Heart right ventricle (tissue), 12 donors: ENCODE measurements around the gene PRSS48. TPM values are rescaled to one million over a fixed set of nuclear protein-coding genes. Genes with fewer than 3 reads are reported as not detected.

Source experiments
- polyA plus RNA-seq, 2 donors: library from polyadenylated mRNA; stranded (reverse); fragments of 200-250 nt; gene quantifications; one replicate each; pipeline ENCODE4 v1.2.3, GENCODE V29; 2013
- total RNA-seq, 10 donors: library from RNA; stranded (reverse); fragmentation: NEBNext Ultra II Directional in 3 of 10; extraction: Animal tissue kit (Norgen Biotek cat#: 25700) in 3 of 10; gene quantifications; one replicate each; pipeline versions ENCODE4 v1.2.1 to v1.2.4, GENCODE V29; 2021 to 2023
- donor health status: ischemic (EF 13 %, LVEDD 7.1; RV severe dilation, severe dysfunction).
- donor health status: healthy with polysubstance abuse.
- donor health status: DM: no; HTN: yes; CAD: no.
- donor health status: DM: no; HTN: no; CAD: no.
- donor health status: ischemic (EF 25% LVEDD 6.9; RV normal size, moderate dysfunction).
- donor health status: ischemic (EF 25% LVEDD 5.7; RV mildly dilated, moderate dysfunction).
- donor health status: healthy.
- donor health status: nonischemic (EF 11% LVEDD 7.7; RV severe dilation, severe dysfunction).
- donor health status: DM: yes; HTN: yes; CAD: no.
- donor health status: PGD.
- donor health status: ischemic (EF 29% LVEDD 5.4; RV normal size, mild dysfunction).
- donor health status: nonischemic (EF 23%, LVEDD 6.1; RV moderate dilation, normal function).

Gene PRSS48
- total and polyA plus RNA-seq, 12 donors = not detected

Other genes starting within 250 kb of the PRSS48 start
- gene RPS3A, start 177.5 kb upstream of the PRSS48 start, total RNA-seq = 1,000 to 10,000 TPM in 3 of 10 donors, 100 to 1,000 TPM in 7; 716 to 1,104 (median 881) TPM
- 1,000 to 10,000 TPM in 1 of 2 donors, 100 to 1,000 TPM in 1; 865 to 2,252 TPM for gene RPS3A, start 177.5 kb upstream of the PRSS48 start, polyA plus RNA-seq
- 100 to 1,000 TPM in 9 of 10 donors, 10 to 100 TPM in 1; 97.4 to 175 (median 123) TPM for gene SH3D19, start 48.4 kb downstream of the PRSS48 start, total RNA-seq
- 10 to 100 TPM; 32.4 to 71.8 TPM for gene SH3D19, start 48.4 kb downstream of the PRSS48 start, polyA plus RNA-seq
- gene FHIP1A, start 132.0 kb downstream of the PRSS48 start, total RNA-seq = 10 to 100 TPM; 12.6 to 27.7 (median 21.7) TPM
- 1 to 10 TPM in 1 of 2 donors, under 1 TPM in 1; 0.77 to 3.1 TPM for gene FHIP1A, start 132.0 kb downstream of the PRSS48 start, polyA plus RNA-seq